Karpas-422 (cell line): Measurements from ENCODE around the gene CSMD2. TPM values are rescaled to one million over a fixed set of nuclear protein-coding genes. Genes with fewer than 3 reads are reported as not detected.

Experiments
- DNase-seq: peaks from one replicate; pipeline ENCODE4 v3.0.0-alpha.2; 2015
- H2AFZ ChIP-seq: fragments of 200-600 bp; sonication (generic); 2 replicates; pipeline ENCODE4 v1.6.1; 2014; ENCODE audit warnings: antibody characterized with exemption, low read length, mixed read lengths
- H3K27ac ChIP-seq: fragments of 200-600 bp; sonication (generic); 2 replicates; pipeline ENCODE4 v1.5.1; 2014; ENCODE audit warnings: mild to moderate bottlenecking, low read length, moderate library complexity
- H3K27me3 ChIP-seq: fragments of 200-600 bp; sonication (generic); 2 replicates; pipeline ENCODE4 v1.6.1; 2014; ENCODE audit warnings: low read length, mixed read lengths
- H3K36me3 ChIP-seq: fragments of 200-600 bp; sonication (generic); 2 replicates; pipeline ENCODE4 v1.6.1; 2014; ENCODE audit warnings: low read length, mixed read lengths; ENCODE audit not compliant: insufficient read depth
- H3K4me1 ChIP-seq: fragments of 200-600 bp; sonication (generic); 2 replicates; pipeline ENCODE4 v1.6.1; 2014; ENCODE audit warnings: mild to moderate bottlenecking, low read length, mixed read lengths
- H3K4me2 ChIP-seq: fragments of 200-600 bp; sonication (generic); 2 replicates; pipeline ENCODE4 v1.6.1; 2014; ENCODE audit warnings: low read length, low read depth, mild to moderate bottlenecking; ENCODE audit not compliant: poor library complexity, severe bottlenecking
- H3K4me3 ChIP-seq: fragments of 200-600 bp; sonication (generic); 2 replicates; pipeline ENCODE4 v1.5.1; 2014; ENCODE audit warnings: mild to moderate bottlenecking, antibody characterized with exemption, low read length, mixed read lengths
- H3K79me2 ChIP-seq: fragments of 200-600 bp; sonication (generic); 2 replicates; pipeline ENCODE4 v1.6.1; 2014; ENCODE audit warnings: mild to moderate bottlenecking, low read length, mixed read lengths
- H3K9ac ChIP-seq: fragments of 200-600 bp; sonication (generic); 2 replicates; pipeline ENCODE4 v1.6.0; 2014; ENCODE audit warnings: low read length
- H3K9me2 ChIP-seq: fragments of 200-600 bp; sonication (generic), shearing (Covaris generic); replicated peaks from 2 replicates; pipeline ENCODE4 v1.6.0; 2014; ENCODE audit warnings: mild to moderate bottlenecking, low read length, moderate library complexity; ENCODE audit not compliant: insufficient read depth
- H3K9me3 ChIP-seq: fragments of 300-700, 200-600 bp; sonication (generic); 2 replicates; pipeline ENCODE4 v1.6.1; 2014; ENCODE audit warnings: low read length, mixed read lengths
- H4K20me1 ChIP-seq: fragments of 200-600 bp; sonication (generic); 2 replicates; pipeline ENCODE4 v1.6.1; 2014; ENCODE audit warnings: mild to moderate bottlenecking, antibody characterized with exemption, low read length, low read depth; ENCODE audit not compliant: insufficient read depth
- total RNA-seq: library from RNA; depleted of rRNA; stranded (reverse); fragments of >200 nt; shearing (Covaris generic); gene quantifications from 2 replicates; pipeline ENCODE4 v1.2.3, GENCODE V29; 2014; ENCODE audit warnings: low replicate concordance

The CSMD2 gene
- total RNA-seq, 1 experiment from 2014 or later = 0.19 TPM

- H4K20me1 ChIP-seq = no peaks in the 10 kb centered on the region
- H3K36me3 ChIP-seq = no peaks in the 10 kb centered on the region
- H3K4me1 ChIP-seq = no peaks in the 10 kb centered on the region
These were observed 534.3 kb downstream of the CSMD2 start for GRCh38 chr1:33630686-33631085.

GRCh38 chr1:33626801-33627200, 538.2 kb downstream of the CSMD2 start:
- Histone ChIP-seq H3K79me2 (no peaks in the 10 kb centered on the region), H3K4me3 (no peak overlapping the region), H3K4me2 (no peak overlapping the region), H2AFZ (no peak overlapping the region), H3K9ac (no peak overlapping the region), H3K9me3 (no peaks in the 10 kb centered on the region), H3K27me3 (0 out of 2 replicates have a peak, but pooled peaks cover 3% of the 10 kb centered on the region), H3K27ac (no peak overlapping the region), H4K20me1 (no peaks in the 10 kb centered on the region), H3K36me3 (no peaks in the 10 kb centered on the region), H3K9me2 (no peaks in the 10 kb centered on the region), H3K4me1 (no peaks in the 10 kb centered on the region)
- DNase-seq = no peak

More at GRCh38 chr1:33630686-33631085, 534.3 kb downstream of the CSMD2 start:
- no peak overlapping the region for H3K4me2 ChIP-seq
- no peaks in the 10 kb centered on the region for H3K9me3 ChIP-seq
- H3K4me3 ChIP-seq = no peak overlapping the region
- no peak overlapping the region for H2AFZ ChIP-seq
- no peaks in the 10 kb centered on the region for H3K9me2 ChIP-seq
- no peak overlapping the region for H3K9ac ChIP-seq
- DNase-seq = no peak
- no peaks in the 10 kb centered on the region for H3K79me2 ChIP-seq
- H3K27me3 ChIP-seq = no peaks in the 10 kb centered on the region
- H3K27ac ChIP-seq = no peak overlapping the region

- Histone ChIP-seq H3K4me3 (no peak overlapping the region), H3K36me3 (no peaks in the 10 kb centered on the region), H3K4me2 (no peak overlapping the region), H3K27me3 (0 out of 2 replicates have a peak, but pooled peaks cover 3% of the 10 kb centered on the region), H3K9me3 (no peaks in the 10 kb centered on the region), H3K9me2 (no peaks in the 10 kb centered on the region), H3K9ac (no peak overlapping the region), H4K20me1 (no peaks in the 10 kb centered on the region), H3K27ac (no peak overlapping the region), H3K79me2 (no peaks in the 10 kb centered on the region), H3K4me1 (no peaks in the 10 kb centered on the region), H2AFZ (no peak overlapping the region)
- peak; percentile 76 for DNase-seq
These were observed 539.8 kb downstream of the CSMD2 start for GRCh38 chr1:33624991-33625870.

- DNase-seq = no peak
- H3K4me1 ChIP-seq = no peaks in the 10 kb centered on the region
- H4K20me1 ChIP-seq = no peaks in the 10 kb centered on the region
- no peaks in the 10 kb centered on the region for H3K36me3 ChIP-seq
- no peaks in the 10 kb centered on the region for H3K9me2 ChIP-seq
- H3K9ac ChIP-seq = no peak overlapping the region
- H3K27ac ChIP-seq = no peak overlapping the region
- H3K4me3 ChIP-seq = no peak overlapping the region
- 0 out of 2 replicates have a peak, but pooled peaks cover 3% of the 10 kb centered on the region for H3K27me3 ChIP-seq
- no peaks in the 10 kb centered on the region for H3K79me2 ChIP-seq
- H3K4me2 ChIP-seq = no peak overlapping the region
- H3K9me3 ChIP-seq = no peaks in the 10 kb centered on the region
- no peak overlapping the region for H2AFZ ChIP-seq
These were observed 540.6 kb downstream of the CSMD2 start for GRCh38 chr1:33624261-33624990.

GRCh38 chr1:33623811-33624210, 541.2 kb downstream of the CSMD2 start:
- H2AFZ ChIP-seq = no peak overlapping the region
- H3K4me1 ChIP-seq = no peaks in the 10 kb centered on the region
- H3K36me3 ChIP-seq = no peaks in the 10 kb centered on the region
- H3K4me3 ChIP-seq = no peak overlapping the region
- no peaks in the 10 kb centered on the region for H3K79me2 ChIP-seq
- no peaks in the 10 kb centered on the region for H3K9me3 ChIP-seq
- H3K27me3 ChIP-seq = 0 out of 2 replicates have a peak, but pooled peaks cover 3% of the 10 kb centered on the region
- no peak overlapping the region for H3K9ac ChIP-seq
- no peak overlapping the region for H3K4me2 ChIP-seq
- no peaks in the 10 kb centered on the region for H3K9me2 ChIP-seq
- no peak overlapping the region for H3K27ac ChIP-seq
- no peak for DNase-seq
- no peaks in the 10 kb centered on the region for H4K20me1 ChIP-seq

- H3K9me3 ChIP-seq = no peaks in the 10 kb centered on the region
- no peak overlapping the region for H3K9ac ChIP-seq
- no peaks in the 10 kb centered on the region for H3K79me2 ChIP-seq
- no peak overlapping the region for H3K27ac ChIP-seq
- no peaks in the 10 kb centered on the region for H3K4me1 ChIP-seq
- no peak for DNase-seq
- no peaks in the 10 kb centered on the region for H4K20me1 ChIP-seq
- H3K27me3 ChIP-seq = 0 out of 2 replicates have a peak, but pooled peaks cover 3% of the 10 kb centered on the region
- H3K4me3 ChIP-seq = no peak overlapping the region
- H2AFZ ChIP-seq = no peak overlapping the region
- H3K36me3 ChIP-seq = no peaks in the 10 kb centered on the region
- H3K9me2 ChIP-seq = no peaks in the 10 kb centered on the region
- no peak overlapping the region for H3K4me2 ChIP-seq
These were observed 542.3 kb downstream of the CSMD2 start for GRCh38 chr1:33622757-33623156.

GRCh38 chr1:33618636-33619035, 546.4 kb downstream of the CSMD2 start:
- Histone ChIP-seq H4K20me1 (no peaks in the 10 kb centered on the region), H2AFZ (no peak overlapping the region), H3K79me2 (no peaks in the 10 kb centered on the region), H3K4me1 (peaks cover 15% of the 10 kb centered on the region), H3K9me3 (no peaks in the 10 kb centered on the region), H3K4me3 (no peak overlapping the region), H3K9me2 (no peaks in the 10 kb centered on the region), H3K36me3 (no peaks in the 10 kb centered on the region), H3K27me3 (0 out of 2 replicates have a peak, but pooled peaks cover 3% of the 10 kb centered on the region), H3K27ac (no peak overlapping the region), H3K9ac (no peak overlapping the region), H3K4me2 (no peak overlapping the region)
- no peak for DNase-seq

- Histone ChIP-seq H3K9me3 (no peaks in the 10 kb centered on the region), H3K4me3 (no peak overlapping the region), H3K9ac (no peak overlapping the region), H3K79me2 (no peaks in the 10 kb centered on the region), H4K20me1 (no peaks in the 10 kb centered on the region), H3K9me2 (no peaks in the 10 kb centered on the region), H3K36me3 (no peaks in the 10 kb centered on the region), H2AFZ (no peak overlapping the region), H3K27ac (no peak overlapping the region), H3K4me1 (peaks cover 15% of the 10 kb centered on the region), H3K27me3 (no peaks in the 10 kb centered on the region), H3K4me2 (no peak overlapping the region)
- DNase-seq = no peak
These were observed 547.6 kb downstream of the CSMD2 start for GRCh38 chr1:33617451-33617850.
